Vagina (tissue), 2 donors: ENCODE data around the gene IZUMO1.
"Not testable (repeated sequence)": the region's sequence is repeated elsewhere in the genome, so short reads cannot be mapped to it uniquely, and the experiment has no call there.

Experiments used
- POLR2A ChIP-seq, 2 donors: fragments of 450-650 bp; IDR thresholded peaks; one replicate each; pipeline ENCODE4 v1.6.1; 2017; ENCODE audit warnings: antibody characterized with exemption in 2 of 2, mild to moderate bottlenecking in 2 of 2, moderate library complexity in 2 of 2
- POLR2AphosphoS5 ChIP-seq, 2 donors: sonication (generic); formaldehyde crosslinking; IDR thresholded peaks; one replicate each; pipeline ENCODE4 v1.9.0; 2017; ENCODE audit warnings: antibody characterized with exemption in 2 of 2, mild to moderate bottlenecking in 2 of 2, low read depth in 1 of 2; ENCODE audit not compliant: insufficient read depth in 1 of 2
- TF ChIP-seq, protein P1 (sequence below), 3 experiments: fragments of 450-650 bp in 2 of 3; fragments of 200-600 bp in 1 of 3; sonication (generic) in 1 of 3; IDR thresholded peaks; one replicate each; pipeline ENCODE4 v1.5.1; 2017 to 2019; ENCODE audit warnings: antibody characterized with exemption in 3 of 3, mild to moderate bottlenecking in 2 of 3, moderate library complexity in 2 of 3

DNA sequence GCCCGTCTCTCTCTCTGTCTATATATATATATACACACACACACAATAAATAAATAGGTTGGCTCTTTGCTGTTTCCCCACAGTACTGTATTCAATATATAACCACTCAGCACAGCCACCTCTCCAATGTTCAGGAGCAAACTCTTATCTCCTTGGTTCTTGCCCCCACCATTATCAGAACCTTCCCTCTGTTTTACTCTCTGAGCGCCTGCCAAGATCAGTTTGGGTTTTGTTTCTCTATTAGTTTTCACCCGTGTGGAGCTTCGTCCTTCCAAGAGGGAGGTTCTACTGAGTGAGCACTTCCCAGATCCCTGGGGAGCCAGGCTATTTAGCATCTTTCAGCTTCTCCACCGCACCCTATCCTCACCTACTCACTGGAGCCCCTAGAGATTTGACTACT lies 19.1 kb upstream of the IZUMO1 start:
- TF ChIP-seq POLR2A (IDR thresholded peaks at IDR 0.05); POLR2AphosphoS5 (IDR thresholded peaks at IDR 0.05; ENCODE audit: insufficient read depth in 1 of 2, low read depth in 1 of 2): not testable (repeated sequence)
- TF ChIP-seq, protein P1, sequence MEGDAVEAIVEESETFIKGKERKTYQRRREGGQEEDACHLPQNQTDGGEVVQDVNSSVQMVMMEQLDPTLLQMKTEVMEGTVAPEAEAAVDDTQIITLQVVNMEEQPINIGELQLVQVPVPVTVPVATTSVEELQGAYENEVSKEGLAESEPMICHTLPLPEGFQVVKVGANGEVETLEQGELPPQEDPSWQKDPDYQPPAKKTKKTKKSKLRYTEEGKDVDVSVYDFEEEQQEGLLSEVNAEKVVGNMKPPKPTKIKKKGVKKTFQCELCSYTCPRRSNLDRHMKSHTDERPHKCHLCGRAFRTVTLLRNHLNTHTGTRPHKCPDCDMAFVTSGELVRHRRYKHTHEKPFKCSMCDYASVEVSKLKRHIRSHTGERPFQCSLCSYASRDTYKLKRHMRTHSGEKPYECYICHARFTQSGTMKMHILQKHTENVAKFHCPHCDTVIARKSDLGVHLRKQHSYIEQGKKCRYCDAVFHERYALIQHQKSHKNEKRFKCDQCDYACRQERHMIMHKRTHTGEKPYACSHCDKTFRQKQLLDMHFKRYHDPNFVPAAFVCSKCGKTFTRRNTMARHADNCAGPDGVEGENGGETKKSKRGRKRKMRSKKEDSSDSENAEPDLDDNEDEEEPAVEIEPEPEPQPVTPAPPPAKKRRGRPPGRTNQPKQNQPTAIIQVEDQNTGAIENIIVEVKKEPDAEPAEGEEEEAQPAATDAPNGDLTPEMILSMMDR (IDR thresholded peaks at IDR 0.05), result not testable (repeated sequence)
